Activated naive CD4-positive, alpha-beta T cell treated with Interleukin-2 at 50 U/mL for 16 hours (primary cell): ENCODE data around the gene LCE1C.

Experiments
- DNase-seq: peaks from one replicate; pipeline ENCODE4 v3.0.0-alpha.2; 2020

Gene LCE1C

DNA sequence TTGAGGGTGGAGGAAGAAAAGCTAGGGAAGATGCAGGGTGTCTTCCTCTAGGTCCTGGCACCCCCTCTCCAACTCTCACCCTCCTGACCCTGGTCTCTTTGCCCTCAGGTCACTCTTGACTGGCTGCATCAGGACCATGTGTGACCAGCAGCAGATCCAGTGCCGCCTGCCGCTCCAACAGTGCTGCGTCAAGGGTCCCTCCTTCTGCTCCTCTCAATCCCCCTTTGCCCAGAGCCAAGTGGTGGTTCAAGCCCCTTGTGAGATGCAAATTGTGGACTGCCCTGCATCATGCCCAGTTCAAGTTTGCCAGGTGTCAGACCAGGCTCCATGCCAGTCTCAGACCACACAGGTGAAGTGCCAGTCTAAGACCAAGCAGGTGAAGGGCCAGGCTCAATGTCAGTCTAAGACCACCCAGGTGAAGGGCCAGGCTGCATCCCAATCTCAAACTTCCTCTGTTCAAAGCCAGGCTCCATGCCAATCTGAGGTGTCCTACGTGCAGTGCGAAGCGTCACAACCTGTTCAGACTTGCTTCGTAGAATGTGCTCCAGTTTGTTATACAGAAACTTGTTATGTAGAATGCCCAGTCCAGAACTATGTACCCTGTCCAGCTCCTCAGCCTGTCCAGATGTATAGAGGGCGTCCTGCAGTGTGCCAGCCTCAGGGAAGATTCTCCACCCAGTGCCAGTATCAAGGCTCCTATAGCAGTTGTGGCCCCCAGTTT, 46.8 kb downstream of the LCE1C start:
- DNase-seq: no peak

DNA sequence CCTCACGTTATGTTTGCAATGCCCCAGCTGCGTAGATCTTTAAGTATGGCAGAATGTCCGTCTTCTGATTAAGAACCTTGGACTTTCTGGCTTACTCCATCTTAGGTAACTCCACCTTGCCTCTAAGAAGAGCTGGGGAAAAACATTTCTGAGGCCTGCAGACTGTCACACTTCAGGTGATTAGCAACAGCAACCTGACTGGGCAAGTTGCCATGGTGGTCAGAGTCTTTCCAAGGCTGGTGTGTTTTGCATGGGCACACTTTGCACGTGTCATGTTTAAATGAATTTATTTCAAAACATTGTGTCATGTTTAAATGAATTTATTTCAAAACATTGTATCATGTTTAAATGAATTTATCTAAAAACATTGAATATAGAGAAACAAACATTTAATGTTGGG, 47.8 kb downstream of the LCE1C start:
- no peak for DNase-seq

DNA sequence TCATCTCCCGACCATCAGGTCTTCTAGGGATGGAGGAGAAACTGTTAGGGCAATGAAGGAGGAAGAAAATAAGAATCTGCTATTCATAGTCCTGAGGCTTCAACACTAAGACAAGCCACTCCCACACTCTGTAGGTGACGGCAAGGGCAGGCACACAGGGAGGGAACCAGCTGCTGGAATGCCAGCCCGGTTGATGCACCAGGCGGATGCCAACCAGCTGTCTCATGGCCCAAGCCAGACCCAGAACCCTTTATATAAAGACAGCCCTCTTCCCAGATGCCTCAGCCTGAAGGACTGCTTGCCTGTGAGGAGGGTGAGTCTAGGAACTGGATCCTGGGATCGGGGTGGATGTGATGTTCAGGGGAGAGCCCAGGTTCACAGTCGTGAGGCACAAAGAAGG, 48.7 kb downstream of the LCE1C start, which contains the start of gene KPRP:
Gene KPRP (plus strand): TSS at position 279 of the 400 bp plus-strand sequence. CDS start 1,564 bp downstream, outside the sequence.
- DNase-seq: no peak

- DNase-seq: no peak
These were observed 49.6 kb downstream of the LCE1C start for GRCh38 chr1:152756872-152757271.
